Measurements from ENCODE around the gene CATSPER1. TPM values are rescaled to one million over a fixed set of nuclear protein-coding genes. Genes with fewer than 3 reads are reported as not detected.

Gene CATSPER1
- total and polyA plus RNA-seq, 2 donors (not counting 3 experiments of a cell fraction or from before 2014, with no cell fraction given) = 0.68 to 1.0 TPM

DNA sequence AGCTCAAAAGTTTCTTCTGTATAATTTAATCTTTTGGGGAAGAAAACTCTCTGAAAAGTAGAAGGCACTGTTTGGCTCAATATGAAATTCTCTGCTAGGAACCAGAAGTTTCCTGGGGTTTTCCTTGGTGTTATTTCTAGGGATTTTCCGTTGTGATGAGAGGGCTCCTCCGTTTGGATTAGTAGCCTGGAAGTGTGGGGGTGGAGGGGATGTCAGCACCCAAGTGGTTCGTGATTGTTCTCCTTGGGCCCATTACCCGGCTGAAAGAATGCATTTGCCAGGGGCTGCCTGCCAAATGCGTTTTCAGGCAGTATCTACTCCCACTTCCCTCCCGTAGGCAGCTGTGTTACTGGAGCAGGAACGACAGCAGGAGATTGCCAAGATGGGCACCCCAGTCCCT lies 30.2 kb upstream of the CATSPER1 start:
- Histone ChIP-seq H3K4me1 (ENCODE audit: control insufficient read depth, extremely low read depth, insufficient read depth, low read length) (peaks cover 9% of the 10 kb centered on the region), H3K36me3 (ENCODE audit: control insufficient read depth in 2 of 2, extremely low read depth in 1 of 2, insufficient read depth in 2 of 2, low read length in 2 of 2) (peaks cover 39 to 56% of the 10 kb centered on the region in 2 experiments), H3K9ac (replicated peaks; ENCODE audit: extremely low read depth, insufficient read depth, low read length) (no peak overlapping the region), H3K79me2 (ENCODE audit: control insufficient read depth, insufficient read depth, low read length) (peaks cover 28% of the 10 kb centered on the region), H3K4me2 (ENCODE audit: insufficient read depth, low read length) (no peak overlapping the region), H3K27me3 (ENCODE audit: control insufficient read depth in 2 of 2, insufficient read depth in 2 of 2, low read length in 2 of 2) (no peaks in the 10 kb centered on the region), H3K9me1 (replicated peaks; ENCODE audit: control insufficient read depth, extremely low read depth, insufficient read depth, low read length) (no peaks in the 10 kb centered on the region), H2AFZ (ENCODE audit: low read depth, low read length) (no peak overlapping the region), H3K9me3 (replicated peaks; ENCODE audit: control insufficient read depth, insufficient read depth, low read length) (no peaks in the 10 kb centered on the region), H4K20me1 (replicated peaks; ENCODE audit: control insufficient read depth, extremely low read depth, insufficient read depth, low read length) (no peaks in the 10 kb centered on the region), H3K27ac (ENCODE audit: insufficient read depth, low read depth, low read length) (no peak overlapping the region), H3K4me3 (replicated peaks in 1 of 3; ENCODE audit: insufficient read depth in 1 of 3, low read depth in 1 of 3, low read length in 3 of 3) (no peak overlapping the region)
- POLR2A ChIA-PET = no interaction called here
- TF ChIP-seq POLR2A (IDR thresholded peaks at IDR 0.05; ENCODE audit: low read depth, low read length) (no peak), EZH2 (IDR thresholded peaks at IDR 0.05; ENCODE audit: borderline replicate concordance, low read depth, low read length, severe bottlenecking) (no peak), FOS (IDR thresholded peaks at IDR 0.05; ENCODE audit: borderline replicate concordance, insufficient read depth, low read length) (no peak), POLR2AphosphoS5 (IDR thresholded peaks at IDR 0.05; ENCODE audit: insufficient read depth, low read depth, low read length) (no peak), JUN (IDR thresholded peaks at IDR 0.05; ENCODE audit: borderline replicate concordance, insufficient read depth, insufficient read length, low read depth) (no peak)
- TF ChIP-seq, protein P1, sequence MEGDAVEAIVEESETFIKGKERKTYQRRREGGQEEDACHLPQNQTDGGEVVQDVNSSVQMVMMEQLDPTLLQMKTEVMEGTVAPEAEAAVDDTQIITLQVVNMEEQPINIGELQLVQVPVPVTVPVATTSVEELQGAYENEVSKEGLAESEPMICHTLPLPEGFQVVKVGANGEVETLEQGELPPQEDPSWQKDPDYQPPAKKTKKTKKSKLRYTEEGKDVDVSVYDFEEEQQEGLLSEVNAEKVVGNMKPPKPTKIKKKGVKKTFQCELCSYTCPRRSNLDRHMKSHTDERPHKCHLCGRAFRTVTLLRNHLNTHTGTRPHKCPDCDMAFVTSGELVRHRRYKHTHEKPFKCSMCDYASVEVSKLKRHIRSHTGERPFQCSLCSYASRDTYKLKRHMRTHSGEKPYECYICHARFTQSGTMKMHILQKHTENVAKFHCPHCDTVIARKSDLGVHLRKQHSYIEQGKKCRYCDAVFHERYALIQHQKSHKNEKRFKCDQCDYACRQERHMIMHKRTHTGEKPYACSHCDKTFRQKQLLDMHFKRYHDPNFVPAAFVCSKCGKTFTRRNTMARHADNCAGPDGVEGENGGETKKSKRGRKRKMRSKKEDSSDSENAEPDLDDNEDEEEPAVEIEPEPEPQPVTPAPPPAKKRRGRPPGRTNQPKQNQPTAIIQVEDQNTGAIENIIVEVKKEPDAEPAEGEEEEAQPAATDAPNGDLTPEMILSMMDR (IDR thresholded peaks at IDR 0.05; ENCODE audit: extremely low read depth in 1 of 2, insufficient read depth in 1 of 2, low read depth in 1 of 2, low read length in 2 of 2) = no peak
- no TSS peak for BruUV-seq (replicated peaks)
- DNase-seq (ENCODE audit: low read depth, low spot score) (no peak), FAIRE-seq (no peak)
- CTCF ChIA-PET = interaction anchor here (0.8 to 1.0 kb wide), 2 partner anchors 11 kb away, joined by 3 to 4 read pairs; no protein-coding TSS in a partner anchor
- dilution Hi-C loops (cut with MboI; ENCODE audit: extremely low pct_ligation_motif_present, low sequenced_read_pairs) (no loop called here), intact Hi-C loops (cut with micrococcal nuclease) (no loop called here)

DNA sequence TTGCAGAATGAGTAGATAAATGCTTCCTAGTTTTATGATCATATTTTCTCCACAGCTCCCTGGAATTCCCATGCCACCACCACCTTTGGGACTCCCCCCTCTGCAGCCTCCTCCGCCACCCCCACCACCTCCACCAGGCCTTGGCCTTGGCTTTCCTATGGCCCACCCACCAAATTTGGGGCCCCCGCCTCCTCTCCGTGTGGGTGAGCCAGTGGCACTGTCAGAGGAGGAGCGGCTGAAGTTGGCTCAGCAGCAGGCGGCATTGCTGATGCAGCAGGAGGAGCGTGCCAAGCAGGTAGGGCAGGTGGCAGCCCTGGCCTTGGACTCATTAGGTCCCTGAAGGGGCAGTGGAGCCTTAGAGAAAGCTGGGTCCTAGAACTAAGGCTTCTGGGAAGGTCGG lies 28.7 kb upstream of the CATSPER1 start:
- DNase-seq (ENCODE audit: low read depth, low spot score) (no peak), FAIRE-seq (no peak)
- H3K4me1 ChIP-seq (ENCODE audit: control insufficient read depth, extremely low read depth, insufficient read depth, low read length) = peaks cover 14% of the 10 kb centered on the region
- H3K9me1 ChIP-seq (replicated peaks; ENCODE audit: control insufficient read depth, extremely low read depth, insufficient read depth, low read length) = no peaks in the 10 kb centered on the region
- BruUV-seq (replicated peaks) = no TSS peak
- TF ChIP-seq, protein P2, sequence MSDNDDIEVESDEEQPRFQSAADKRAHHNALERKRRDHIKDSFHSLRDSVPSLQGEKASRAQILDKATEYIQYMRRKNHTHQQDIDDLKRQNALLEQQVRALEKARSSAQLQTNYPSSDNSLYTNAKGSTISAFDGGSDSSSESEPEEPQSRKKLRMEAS (IDR thresholded peaks at IDR 0.05; ENCODE audit: insufficient read depth, insufficient read length) = no peak
- H3K27me3 ChIP-seq (ENCODE audit: control insufficient read depth in 2 of 2, insufficient read depth in 2 of 2, low read length in 2 of 2) = no peaks in the 10 kb centered on the region
- H3K9me3 ChIP-seq (replicated peaks; ENCODE audit: control insufficient read depth, insufficient read depth, low read length) = no peaks in the 10 kb centered on the region
- H3K36me3 ChIP-seq (ENCODE audit: control insufficient read depth in 2 of 2, extremely low read depth in 1 of 2, insufficient read depth in 2 of 2, low read length in 2 of 2) = peaks cover 30 to 44% of the 10 kb centered on the region in 2 experiments
- ChIA-PET POLR2A (no interaction called here), CTCF (interaction anchor here (2.2 kb wide), 1 partner anchor 10 kb away, joined by 9 read pairs; no protein-coding TSS in a partner anchor)
- H4K20me1 ChIP-seq (replicated peaks; ENCODE audit: control insufficient read depth, extremely low read depth, insufficient read depth, low read length) = no peaks in the 10 kb centered on the region
- H3K9ac ChIP-seq (replicated peaks; ENCODE audit: extremely low read depth, insufficient read depth, low read length) = no peak overlapping the region
- no peak overlapping the region for H2AFZ ChIP-seq (ENCODE audit: low read depth, low read length)
- H3K27ac ChIP-seq (ENCODE audit: insufficient read depth, low read depth, low read length) = no peak overlapping the region
- H3K4me2 ChIP-seq (ENCODE audit: insufficient read depth, low read length) = no peak overlapping the region
- peaks cover 28% of the 10 kb centered on the region for H3K79me2 ChIP-seq (ENCODE audit: control insufficient read depth, insufficient read depth, low read length)
- no peak overlapping the region for H3K4me3 ChIP-seq (replicated peaks in 1 of 3; ENCODE audit: insufficient read depth in 1 of 3, low read depth in 1 of 3, low read length in 3 of 3)
- dilution Hi-C loops (cut with MboI; ENCODE audit: extremely low pct_ligation_motif_present, low sequenced_read_pairs) (no loop called here), intact Hi-C loops (cut with micrococcal nuclease) (no loop called here)

All from endothelial cell of umbilical vein (primary cell).